ENCODE results near the gene NR1I3.
A peak's percentile ranks its signal among the peaks of the same experiment; 100 is the strongest.

- no peak for TF ChIP-seq MTF2 (CRISPR knock-in tag; IDR thresholded peaks at IDR 0.05; ENCODE audit: borderline replicate concordance)
- TF ChIP-seq YY1 (IDR thresholded peaks at IDR 0.05; ENCODE audit: insufficient read depth, insufficient replicate concordance, low read depth, low read length) = no peak
- no peak for TF ChIP-seq DZIP1 (CRISPR knock-in tag; IDR thresholded peaks at IDR 0.05)
- no peak for TF ChIP-seq MAX (IDR thresholded peaks at IDR 0.05)
- 0 out of 2 replicates have a peak, but pooled peaks have one; percentile 16 for TF ChIP-seq SIN3A (IDR thresholded peaks at IDR 0.05; ENCODE audit: borderline replicate concordance, low read depth, low read length)
- no peak for TF ChIP-seq SP5 (CRISPR knock-in tag; IDR thresholded peaks at IDR 0.05; ENCODE audit: borderline replicate concordance, low read depth)
- no peak for TF ChIP-seq TCF7L2 (IDR thresholded peaks at IDR 0.05; ENCODE audit: low read depth, low read length)
- no peak for TF ChIP-seq CTCF (CRISPR knock-in tag; IDR thresholded peaks at IDR 0.05)
Observed at GRCh38 chr1:161222175-161223019, 15.6 kb downstream of the NR1I3 start.
